HCT116 (cell line): ENCODE results near the gene PLXDC1. TPM values are rescaled to one million over a fixed set of nuclear protein-coding genes. Genes with fewer than 3 reads are reported as not detected.

Source experiments
- ATAC-seq: fragments of 200-7000 bp; cut with Tn5 transposase; 2 replicates; pipeline ENCODE4 v1.9.1; 2020; ENCODE audit warnings: mild to moderate bottlenecking, moderate library complexity
- BruUV-seq: library from RNA; stranded (reverse); fragments of 400-500 nt; replicated peaks from 2 replicates; lab custom pipeline; 2021; lab: Mats Ljungman, UMichigan
- CTCF ChIA-PET: fragments of 300-600 bp; sonication (Branson Sonifier 250); formaldehyde crosslinking; loops from one replicate; lab custom pipeline; 2021; ENCODE audit warnings: antibody characterized with exemption; lab: Charles Lee
- POLR2A ChIA-PET: fragments of 300-600, 350-600 bp; sonication (Branson Sonifier 250); formaldehyde crosslinking; loops from one replicate; lab custom pipeline; 2021; ENCODE audit warnings: antibody characterized with exemption; lab: Charles Lee
- RAD21 ChIA-PET, 2 experiments: fragments of 300-600 bp; sonication (Branson Sonifier 250); formaldehyde crosslinking; loops; one replicate each; lab custom pipeline; 2023; ENCODE audit warnings: low total read pairs in 2 of 2; ENCODE audit not compliant: uncharacterized antibody in 2 of 2, unreplicated experiment in 2 of 2, low non-redundant PET in 1 of 2; lab: Charles Lee
- DNase-seq: peaks from one replicate; pipeline ENCODE4 v3.0.0-alpha.2; 2010; ENCODE audit warnings: low read depth, low spot score
- H2AFZ ChIP-seq: fragments of 200-600 bp; shearing (Covaris generic), sonication (generic); 2 replicates; pipeline ENCODE4 v1.6.1; 2017; ENCODE audit warnings: low read depth, mixed run types, mixed read lengths, antibody characterized with exemption, low read length; ENCODE audit not compliant: poor library complexity, severe bottlenecking
- H3K27ac ChIP-seq: 2 replicates; pipeline ENCODE4 v1.5.1; 2012; ENCODE audit warnings: low read depth, low read length
- H3K27me3 ChIP-seq: fragments of 200-600 bp; sonication (generic); 2 replicates; pipeline ENCODE4 v1.6.1; 2016; ENCODE audit warnings: mixed run types, low read length, mixed read lengths; ENCODE audit not compliant: insufficient read depth
- H3K36me3 ChIP-seq, 2 experiments: fragments of 200-500 bp in 1 of 2; fragments of 200-600 bp in 1 of 2; sonication (Bioruptor generic) in 1 of 2; sonication (generic) in 1 of 2; 2 replicates each; pipeline versions ENCODE4 v1.5.1 to v1.6.1; 2014 to 2016; ENCODE audit warnings: low read length in 2 of 2, inconsistent platforms in 1 of 2, mixed read lengths in 1 of 2, mixed run types in 1 of 2; ENCODE audit not compliant: insufficient read depth in 2 of 2, control insufficient read depth in 1 of 2
- H3K4me1 ChIP-seq, 2 experiments: fragments of 200-600 bp in 1 of 2; sonication (generic) in 1 of 2; 2 replicates each; pipeline versions ENCODE4 v1.5.1 to v1.6.1; 2012 to 2017; ENCODE audit warnings: low read length in 2 of 2, inconsistent platforms in 1 of 2, mild to moderate bottlenecking in 1 of 2, mixed read lengths in 1 of 2, mixed run types in 1 of 2, moderate library complexity in 1 of 2; ENCODE audit not compliant: insufficient read depth in 2 of 2, control insufficient read depth in 1 of 2
- H3K4me2 ChIP-seq: fragments of 200-600 bp; sonication (generic); 2 replicates; pipeline ENCODE4 v1.6.1; 2017; ENCODE audit warnings: mixed run types, low read length, mixed read lengths
- H3K4me3 ChIP-seq, 2 experiments: fragments of 200-600 bp in 1 of 2; sonication (generic) in 1 of 2; replicated peaks in 1 of 2; 2 replicates each; pipeline ENCODE4 v1.5.1; 2011 to 2016; ENCODE audit warnings: low read length in 2 of 2, control low read depth in 1 of 2, low read depth in 1 of 2, mild to moderate bottlenecking in 1 of 2, mixed read lengths in 1 of 2, mixed run types in 1 of 2
- H3K79me2 ChIP-seq: fragments of 200-600 bp; sonication (generic); 2 replicates; pipeline ENCODE4 v1.6.1; 2017; ENCODE audit warnings: mild to moderate bottlenecking, mixed run types, low read length, moderate library complexity, mixed read lengths; ENCODE audit not compliant: insufficient read depth
- H3K9ac ChIP-seq: fragments of 200-600 bp; sonication (generic); 2 replicates; pipeline ENCODE4 v1.6.1; 2016; ENCODE audit warnings: low read length, mixed read lengths
- H3K9me2 ChIP-seq: fragments of 200-600 bp; sonication (generic), shearing (Covaris generic); 2 replicates; pipeline ENCODE4 v1.6.1; 2017; ENCODE audit warnings: mixed run types, mild to moderate bottlenecking, moderate library complexity; ENCODE audit not compliant: insufficient read depth
- H3K9me3 ChIP-seq, 2 experiments: fragments of 200-500 bp in 1 of 2; fragments of 200-600 bp in 1 of 2; sonication (Bioruptor generic) in 1 of 2; sonication (generic) in 1 of 2; 2 replicates each; pipeline ENCODE4 v1.6.1; 2014 to 2017; ENCODE audit warnings: low read length in 2 of 2, mixed read lengths in 2 of 2, inconsistent platforms in 1 of 2, low read depth in 1 of 2, mild to moderate bottlenecking in 1 of 2, mixed run types in 1 of 2, moderate library complexity in 1 of 2; ENCODE audit not compliant: control insufficient read depth in 1 of 2, insufficient read depth in 1 of 2
- H4K20me1 ChIP-seq: fragments of 200-600 bp; sonication (generic), shearing (Covaris generic); 2 replicates; pipeline ENCODE4 v1.6.1; 2017; ENCODE audit warnings: mixed run types, mild to moderate bottlenecking, moderate library complexity; ENCODE audit not compliant: insufficient read depth
- CBX3 ChIP-seq: IDR thresholded peaks from 2 replicates; pipeline ENCODE4 v1.6.1; 2012; ENCODE audit warnings: low read depth
- EGR1 ChIP-seq: IDR thresholded peaks from 2 replicates; pipeline ENCODE4 v1.6.1; 2012; ENCODE audit warnings: low read depth
- EZH2 ChIP-seq: fragments of 200-600 bp; sonication (generic); IDR thresholded peaks from 2 replicates; pipeline ENCODE4 v1.6.1; 2017; ENCODE audit warnings: antibody characterized with exemption, mixed run types
- EZH2phosphoT487 ChIP-seq: fragments of 200-600 bp; IDR thresholded peaks from 2 replicates; pipeline ENCODE4 v1.6.1; 2018; ENCODE audit warnings: antibody characterized with exemption, borderline replicate concordance
- FOSL1 ChIP-seq: IDR thresholded peaks from 2 replicates; pipeline ENCODE4 v1.6.1; 2012; ENCODE audit warnings: low read depth
- JUND ChIP-seq: IDR thresholded peaks from 2 replicates; pipeline ENCODE4 v1.6.1; 2012
- POLR2A ChIP-seq: IDR thresholded peaks from 2 replicates; pipeline ENCODE4 v1.7.0; 2011; ENCODE audit warnings: borderline replicate concordance; ENCODE audit not compliant: insufficient read depth, insufficient read length; ENCODE audit errors: extremely low read depth
- POLR2AphosphoS5 ChIP-seq: IDR thresholded peaks from 2 replicates; pipeline ENCODE4 v1.6.1; 2011; ENCODE audit warnings: mild to moderate bottlenecking, low read depth, low read length, moderate library complexity
- RAD21 ChIP-seq: IDR thresholded peaks from 2 replicates; pipeline ENCODE4 v1.6.1; 2012; ENCODE audit warnings: low read depth, mild to moderate bottlenecking
- SIN3A ChIP-seq: IDR thresholded peaks from 2 replicates; pipeline ENCODE4 v1.6.1; 2012; ENCODE audit warnings: low read depth
- SRF ChIP-seq: IDR thresholded peaks from 2 replicates; pipeline ENCODE4 v1.6.1; 2012; ENCODE audit warnings: low read depth
- YY1 ChIP-seq: IDR thresholded peaks from 2 replicates; pipeline ENCODE4 v1.6.1; 2011; ENCODE audit warnings: low read length, low read depth, moderate library complexity, mild to moderate bottlenecking; ENCODE audit not compliant: insufficient replicate concordance; ENCODE audit errors: extremely low read depth
- ZBTB33 ChIP-seq: IDR thresholded peaks from 2 replicates; pipeline ENCODE4 v1.6.1; 2011; ENCODE audit warnings: mild to moderate bottlenecking, low read length, moderate library complexity; ENCODE audit not compliant: insufficient replicate concordance; ENCODE audit errors: extremely low read depth
- ZFX ChIP-seq: fragments of 450-650 bp; IDR thresholded peaks from 2 replicates; pipeline ENCODE4 v1.6.1; 2017
- intact Hi-C: fragments of 100-400 bp; cut with micrococcal nuclease; formaldehyde crosslinking; loops from 2 replicates; pipeline ENCODE4 v1.10.0; 2022
- total RNA-seq: library from RNA; stranded (reverse); gene quantifications from one replicate; pipeline ENCODE4 v1.2.1, GENCODE V29; 2021; ENCODE audit not compliant: unreplicated experiment
- TF ChIP-seq, protein P1 (sequence below): IDR thresholded peaks from 2 replicates; pipeline ENCODE4 v1.6.1; 2012
- TF ChIP-seq, protein P2 (sequence below): IDR thresholded peaks from 2 replicates; pipeline ENCODE4 v1.6.1; 2012; ENCODE audit warnings: low read depth

Gene PLXDC1
- total RNA-seq, 1 experiment from 2014 or later = 1.8 TPM

- TF ChIP-seq EZH2 = no peak
- TF ChIP-seq POLR2A = no peak
- TF ChIP-seq ZBTB33 = no peak
- TF ChIP-seq ZFX = no peak
- TF ChIP-seq SRF = no peak
- TF ChIP-seq, protein P1, sequence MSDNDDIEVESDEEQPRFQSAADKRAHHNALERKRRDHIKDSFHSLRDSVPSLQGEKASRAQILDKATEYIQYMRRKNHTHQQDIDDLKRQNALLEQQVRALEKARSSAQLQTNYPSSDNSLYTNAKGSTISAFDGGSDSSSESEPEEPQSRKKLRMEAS = no peak
- no peak for TF ChIP-seq YY1
- no peak for TF ChIP-seq EGR1
- no peak for TF ChIP-seq JUND
- no peak for TF ChIP-seq SIN3A
- TF ChIP-seq RAD21 = no peak
- TF ChIP-seq, protein P2, sequence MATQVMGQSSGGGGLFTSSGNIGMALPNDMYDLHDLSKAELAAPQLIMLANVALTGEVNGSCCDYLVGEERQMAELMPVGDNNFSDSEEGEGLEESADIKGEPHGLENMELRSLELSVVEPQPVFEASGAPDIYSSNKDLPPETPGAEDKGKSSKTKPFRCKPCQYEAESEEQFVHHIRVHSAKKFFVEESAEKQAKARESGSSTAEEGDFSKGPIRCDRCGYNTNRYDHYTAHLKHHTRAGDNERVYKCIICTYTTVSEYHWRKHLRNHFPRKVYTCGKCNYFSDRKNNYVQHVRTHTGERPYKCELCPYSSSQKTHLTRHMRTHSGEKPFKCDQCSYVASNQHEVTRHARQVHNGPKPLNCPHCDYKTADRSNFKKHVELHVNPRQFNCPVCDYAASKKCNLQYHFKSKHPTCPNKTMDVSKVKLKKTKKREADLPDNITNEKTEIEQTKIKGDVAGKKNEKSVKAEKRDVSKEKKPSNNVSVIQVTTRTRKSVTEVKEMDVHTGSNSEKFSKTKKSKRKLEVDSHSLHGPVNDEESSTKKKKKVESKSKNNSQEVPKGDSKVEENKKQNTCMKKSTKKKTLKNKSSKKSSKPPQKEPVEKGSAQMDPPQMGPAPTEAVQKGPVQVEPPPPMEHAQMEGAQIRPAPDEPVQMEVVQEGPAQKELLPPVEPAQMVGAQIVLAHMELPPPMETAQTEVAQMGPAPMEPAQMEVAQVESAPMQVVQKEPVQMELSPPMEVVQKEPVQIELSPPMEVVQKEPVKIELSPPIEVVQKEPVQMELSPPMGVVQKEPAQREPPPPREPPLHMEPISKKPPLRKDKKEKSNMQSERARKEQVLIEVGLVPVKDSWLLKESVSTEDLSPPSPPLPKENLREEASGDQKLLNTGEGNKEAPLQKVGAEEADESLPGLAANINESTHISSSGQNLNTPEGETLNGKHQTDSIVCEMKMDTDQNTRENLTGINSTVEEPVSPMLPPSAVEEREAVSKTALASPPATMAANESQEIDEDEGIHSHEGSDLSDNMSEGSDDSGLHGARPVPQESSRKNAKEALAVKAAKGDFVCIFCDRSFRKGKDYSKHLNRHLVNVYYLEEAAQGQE = no peak
- no peak for TF ChIP-seq EZH2phosphoT487
- no peak for TF ChIP-seq CBX3
- TF ChIP-seq POLR2AphosphoS5 = no peak
- no peak for TF ChIP-seq FOSL1
- no peak overlapping the region for H2AFZ ChIP-seq
- intact Hi-C loops = no loop called here
- no peak overlapping the region for H3K4me2 ChIP-seq
- no peaks in the 10 kb centered on the region for H3K27me3 ChIP-seq
- BruUV-seq = no TSS peak
- H3K36me3 ChIP-seq = no peaks in the 10 kb centered on the region
- H3K79me2 ChIP-seq = no peaks in the 10 kb centered on the region
- DNase-seq (no peak), ATAC-seq (no peak)
- H3K27ac ChIP-seq = no peak overlapping the region
- no peak overlapping the region for H3K4me3 ChIP-seq
- H3K9me3 ChIP-seq = no peaks in the 10 kb centered on the region
- no peaks in the 10 kb centered on the region for H3K9me2 ChIP-seq
- no peak overlapping the region for H3K9ac ChIP-seq
- H4K20me1 ChIP-seq = no peaks in the 10 kb centered on the region
- RAD21 ChIA-PET = no interaction called here
- CTCF ChIA-PET = no interaction called here
- no peaks in the 10 kb centered on the region for H3K4me1 ChIP-seq
- POLR2A ChIA-PET = no interaction called here
These were observed 87.1 kb downstream of the PLXDC1 start for GRCh38 chr17:39064374-39064773.
